ENCODE measurements around the gene OR9Q1. TPM values are rescaled to one million over a fixed set of nuclear protein-coding genes. Genes with fewer than 3 reads are reported as not detected.
"Not testable (repeated sequence)": the region's sequence is repeated elsewhere in the genome, so short reads cannot be mapped to it uniquely, and the experiment has no call there.

The OR9Q1 gene
- total RNA-seq, 4 donors from 2014 or later: not detected

DNA sequence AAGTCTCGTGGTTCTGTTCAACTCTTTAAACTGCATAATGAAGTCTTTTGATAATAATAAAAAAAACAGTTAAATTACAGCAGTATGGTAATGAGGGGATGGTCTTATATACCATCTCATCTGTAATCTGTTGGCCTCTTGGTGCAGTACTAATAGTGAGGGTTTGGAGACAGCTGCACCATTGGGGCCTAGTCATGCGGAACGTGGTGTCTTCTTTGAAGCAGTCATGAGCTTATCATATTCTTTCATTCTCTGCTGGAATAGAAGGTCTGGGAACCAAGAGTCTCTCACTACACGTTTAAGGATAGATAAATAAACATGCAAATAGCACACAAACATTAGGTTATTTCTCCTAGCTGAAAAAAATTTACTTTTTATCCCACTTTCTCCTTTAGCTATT is 40.9 kb upstream of the OR9Q1 start:
- in situ Hi-C loops (cut with MboI; ENCODE audit: low sequenced_read_pairs in 4 of 4): loop anchor here in 1 of 4 donors (25.0 kb wide), 1 partner anchor 105 kb away; no protein-coding TSS in a partner anchor

DNA sequence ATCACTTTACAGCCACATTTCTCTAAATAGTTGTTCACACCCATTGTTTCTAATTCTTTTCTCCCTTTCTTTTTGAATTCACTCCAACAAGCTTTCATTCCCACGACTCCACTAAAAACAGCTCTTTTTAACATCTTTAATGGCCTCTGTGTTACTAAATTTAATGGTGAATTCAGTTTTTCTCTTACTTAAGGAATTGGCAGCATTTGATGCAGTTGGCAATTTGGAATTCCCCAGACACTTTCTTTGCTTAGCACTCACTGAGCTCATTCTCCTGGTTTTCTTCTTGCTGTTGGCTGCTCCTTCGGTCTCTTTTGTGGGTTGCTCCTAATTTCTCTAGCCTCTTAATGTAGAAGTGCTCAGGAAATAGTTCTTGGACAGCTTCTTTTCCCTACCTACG is 40.5 kb upstream of the OR9Q1 start:
- no peak overlapping the region for H3K27ac ChIP-seq
- H3K36me3 ChIP-seq: no peaks in the 10 kb centered on the region
- H3K4me1 ChIP-seq: peaks cover 0 to 24% of the 10 kb centered on the region in 2 donors
- no peaks in the 10 kb centered on the region for H3K9me3 ChIP-seq
- H3K27me3 ChIP-seq: no peaks in the 10 kb centered on the region
- no peak for ATAC-seq
- in situ Hi-C loops (cut with MboI; ENCODE audit: low sequenced_read_pairs in 4 of 4): loop anchor here in 1 of 4 donors (25.0 kb wide), 1 partner anchor 104 kb away; no protein-coding TSS in a partner anchor
- DNase-seq: no peak
- no peak overlapping the region for H3K4me3 ChIP-seq
- TF ChIP-seq POLR2A (IDR thresholded peaks at IDR 0.05): no peak
- TF ChIP-seq, protein P1, sequence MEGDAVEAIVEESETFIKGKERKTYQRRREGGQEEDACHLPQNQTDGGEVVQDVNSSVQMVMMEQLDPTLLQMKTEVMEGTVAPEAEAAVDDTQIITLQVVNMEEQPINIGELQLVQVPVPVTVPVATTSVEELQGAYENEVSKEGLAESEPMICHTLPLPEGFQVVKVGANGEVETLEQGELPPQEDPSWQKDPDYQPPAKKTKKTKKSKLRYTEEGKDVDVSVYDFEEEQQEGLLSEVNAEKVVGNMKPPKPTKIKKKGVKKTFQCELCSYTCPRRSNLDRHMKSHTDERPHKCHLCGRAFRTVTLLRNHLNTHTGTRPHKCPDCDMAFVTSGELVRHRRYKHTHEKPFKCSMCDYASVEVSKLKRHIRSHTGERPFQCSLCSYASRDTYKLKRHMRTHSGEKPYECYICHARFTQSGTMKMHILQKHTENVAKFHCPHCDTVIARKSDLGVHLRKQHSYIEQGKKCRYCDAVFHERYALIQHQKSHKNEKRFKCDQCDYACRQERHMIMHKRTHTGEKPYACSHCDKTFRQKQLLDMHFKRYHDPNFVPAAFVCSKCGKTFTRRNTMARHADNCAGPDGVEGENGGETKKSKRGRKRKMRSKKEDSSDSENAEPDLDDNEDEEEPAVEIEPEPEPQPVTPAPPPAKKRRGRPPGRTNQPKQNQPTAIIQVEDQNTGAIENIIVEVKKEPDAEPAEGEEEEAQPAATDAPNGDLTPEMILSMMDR (IDR thresholded peaks at IDR 0.05 in 4 of 5, conservative IDR thresholded peaks at IDR 0.05 in 1 of 5): no peak
- intact Hi-C loops (cut with DNase I; ENCODE audit: low total_unique reads): no loop called here

More for the DNA sequence above, 40.9 kb upstream of the OR9Q1 start:
- Histone ChIP-seq H3K36me3 (no peaks in the 10 kb centered on the region), H3K4me3 (no peak overlapping the region), H3K27ac (no peak overlapping the region), H3K9me3 (no peaks in the 10 kb centered on the region), H3K27me3 (no peaks in the 10 kb centered on the region), H3K4me1 (peaks cover 0 to 24% of the 10 kb centered on the region in 2 donors)
- intact Hi-C loops (cut with DNase I; ENCODE audit: low total_unique reads): no loop called here
- no peak for ATAC-seq
- DNase-seq: no peak
- TF ChIP-seq, protein P1 (IDR thresholded peaks at IDR 0.05 in 4 of 5, conservative IDR thresholded peaks at IDR 0.05 in 1 of 5): no peak
- no peak for TF ChIP-seq POLR2A (IDR thresholded peaks at IDR 0.05)

DNA sequence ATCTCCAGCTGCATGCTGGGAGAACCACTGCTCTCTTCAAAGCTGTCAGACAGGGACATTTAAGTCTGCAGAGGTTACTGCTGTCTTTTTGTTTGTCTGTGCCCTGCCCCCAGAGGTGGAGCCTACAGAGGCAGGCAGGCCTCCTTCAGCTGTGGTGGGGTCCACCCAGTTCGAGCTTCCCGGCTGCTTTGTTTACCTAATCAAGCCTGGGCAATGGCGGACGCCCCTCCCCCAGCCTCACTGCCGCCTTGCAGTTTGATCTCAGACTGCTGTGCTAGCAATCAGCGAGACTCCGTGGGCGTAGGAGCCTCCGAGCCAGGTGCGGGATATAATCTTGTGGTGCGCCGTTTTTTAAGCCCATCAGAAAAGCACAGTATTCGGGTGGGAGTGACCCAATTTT is 24.2 kb upstream of the OR9Q1 start:
- H3K9me3 ChIP-seq; DNase-seq; ATAC-seq; H3K4me3 ChIP-seq; H3K4me1 ChIP-seq; H3K36me3 ChIP-seq; intact Hi-C loops (cut with DNase I; ENCODE audit: low total_unique reads); H3K27ac ChIP-seq; H3K27me3 ChIP-seq: not testable (repeated sequence)
- in situ Hi-C loops (cut with MboI; ENCODE audit: low sequenced_read_pairs in 4 of 4): loop anchor here in 1 of 4 donors (25.0 kb wide), 1 partner anchor 88 kb away; no protein-coding TSS in a partner anchor

DNA sequence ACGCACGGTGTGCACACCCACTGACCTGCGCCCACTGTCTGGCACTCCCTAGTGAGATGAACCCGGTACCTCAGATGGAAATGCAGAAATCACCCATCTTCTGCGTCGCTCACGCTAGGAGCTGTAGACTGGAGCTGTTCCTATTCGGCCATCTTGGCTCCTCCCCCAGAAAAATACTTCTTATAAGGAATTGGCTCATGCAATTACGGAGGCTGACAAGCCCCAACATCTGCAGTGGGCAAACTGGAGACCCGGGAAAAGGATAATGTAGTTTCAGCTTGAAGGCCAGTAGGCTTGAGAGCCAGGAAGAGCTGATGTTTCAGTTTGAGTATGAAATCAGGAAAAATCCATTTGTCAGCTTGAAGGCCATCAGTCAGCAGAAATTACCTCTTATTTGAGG is 23.7 kb upstream of the OR9Q1 start:
- H3K36me3 ChIP-seq; H3K4me1 ChIP-seq; H3K9me3 ChIP-seq; H3K4me3 ChIP-seq; intact Hi-C loops (cut with DNase I; ENCODE audit: low total_unique reads); H3K27ac ChIP-seq; in situ Hi-C loops (cut with MboI; ENCODE audit: low sequenced_read_pairs in 4 of 4); ATAC-seq; DNase-seq; H3K27me3 ChIP-seq: not testable (repeated sequence)

DNA sequence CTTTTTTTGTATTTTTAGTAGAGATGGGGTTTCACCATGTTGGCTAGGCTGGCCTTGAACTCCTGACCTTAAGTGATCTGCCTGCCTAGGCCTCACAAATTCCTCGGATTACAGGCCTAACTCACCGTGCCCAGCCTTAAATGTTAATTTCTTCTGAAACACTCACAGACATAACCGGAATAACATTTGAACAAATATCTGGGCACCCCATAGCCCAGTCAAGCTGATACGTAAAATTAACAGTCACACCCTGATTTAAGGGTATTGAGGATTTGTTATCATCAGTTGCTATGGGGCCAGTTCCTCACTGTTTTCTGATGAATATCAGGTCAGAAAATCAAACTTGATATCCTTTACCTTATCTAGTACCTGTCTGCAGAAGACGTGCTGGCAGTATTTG is 23.0 kb upstream of the OR9Q1 start:
- Histone ChIP-seq H3K27me3 (no peaks in the 10 kb centered on the region), H3K4me3 (no peak overlapping the region), H3K9me3 (no peaks in the 10 kb centered on the region), H3K27ac (no peak overlapping the region), H3K4me1 (no peaks in the 10 kb centered on the region), H3K36me3 (no peaks in the 10 kb centered on the region)
- ATAC-seq: no peak
- no peak for DNase-seq
- intact Hi-C loops (cut with DNase I; ENCODE audit: low total_unique reads) (no loop called here), in situ Hi-C loops (cut with MboI; ENCODE audit: low sequenced_read_pairs in 4 of 4) (no loop called here)
- TF ChIP-seq POLR2A (IDR thresholded peaks at IDR 0.05): no peak
- TF ChIP-seq, protein P1 (IDR thresholded peaks at IDR 0.05 in 4 of 5, conservative IDR thresholded peaks at IDR 0.05 in 1 of 5): no peak

DNA sequence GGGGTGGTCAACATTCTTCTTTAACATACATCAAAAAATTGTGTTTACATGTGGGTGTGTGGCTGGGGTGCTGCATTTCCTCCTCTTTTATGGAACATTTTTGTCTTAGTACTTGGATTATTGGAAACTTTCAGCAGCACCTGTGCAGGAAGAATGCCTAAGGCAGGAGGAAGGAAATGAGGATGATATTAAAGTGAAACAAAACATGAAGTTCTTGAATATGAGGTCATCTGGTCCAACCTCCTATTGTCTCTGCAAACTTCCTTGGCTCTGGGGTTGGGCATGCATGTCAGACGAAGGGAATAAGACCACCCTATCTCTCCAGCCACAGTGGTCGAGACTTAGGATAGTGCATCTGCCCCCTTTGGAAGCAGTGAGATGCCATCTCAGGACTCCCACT is 20.6 kb upstream of the OR9Q1 start:
- no peaks in the 10 kb centered on the region for H3K9me3 ChIP-seq
- intact Hi-C loops (cut with DNase I; ENCODE audit: low total_unique reads): no loop called here
- DNase-seq (no peak), ATAC-seq (no peak)
- in situ Hi-C loops (cut with MboI; ENCODE audit: low sequenced_read_pairs in 4 of 4): no loop called here
- peak overlapping the region; percentile 29 to 74 (median 72) for H3K27ac ChIP-seq
- H3K36me3 ChIP-seq: no peaks in the 10 kb centered on the region
- no peak for TF ChIP-seq POLR2A (IDR thresholded peaks at IDR 0.05)
- TF ChIP-seq, protein P1 (IDR thresholded peaks at IDR 0.05 in 4 of 5, conservative IDR thresholded peaks at IDR 0.05 in 1 of 5): no peak
- no peaks in the 10 kb centered on the region for H3K27me3 ChIP-seq
- H3K4me3 ChIP-seq: no peak overlapping the region
- no peaks in the 10 kb centered on the region for H3K4me1 ChIP-seq

Data from gastrocnemius medialis (tissue), 4 donors.